Measurements from ENCODE around the gene KIAA0930.

The KIAA0930 gene

GRCh38 chr22:45151503-45151902, 89.2 kb downstream of the KIAA0930 start:
- DNase-seq (ENCODE audit: low read depth in 2 of 2): no peak
- H3K4me3 ChIP-seq (replicated peaks in 1 of 2; ENCODE audit: low read depth in 2 of 2, low read length in 2 of 2): no peak overlapping the region
- TF ChIP-seq CTCF (IDR thresholded peaks at IDR 0.05; ENCODE audit: low read depth, low read length): no peak

- no peak overlapping the region for H3K4me3 ChIP-seq (replicated peaks in 1 of 2; ENCODE audit: low read depth in 2 of 2, low read length in 2 of 2)
- no peak for DNase-seq (ENCODE audit: low read depth in 2 of 2)
- TF ChIP-seq CTCF (IDR thresholded peaks at IDR 0.05; ENCODE audit: low read depth, low read length): no peak
Observed at GRCh38 chr22:45150139-45150538, 90.6 kb downstream of the KIAA0930 start.

- TF ChIP-seq CTCF (IDR thresholded peaks at IDR 0.05; ENCODE audit: low read depth, low read length): no peak
- peak in 1 of 2 donors; percentile 44 for DNase-seq (ENCODE audit: low read depth in 2 of 2)
- no peak overlapping the region for H3K4me3 ChIP-seq (replicated peaks in 1 of 2; ENCODE audit: low read depth in 2 of 2, low read length in 2 of 2)
Observed at GRCh38 chr22:45149671-45150070, 91.0 kb downstream of the KIAA0930 start.

GRCh38 chr22:45144916-45145315, 95.8 kb downstream of the KIAA0930 start:
- no peak for DNase-seq (ENCODE audit: low read depth in 2 of 2)
- H3K4me3 ChIP-seq (replicated peaks in 1 of 2; ENCODE audit: low read depth in 2 of 2, low read length in 2 of 2): no peak overlapping the region
- TF ChIP-seq CTCF (IDR thresholded peaks at IDR 0.05; ENCODE audit: low read depth, low read length): no peak

GRCh38 chr22:45142376-45142775, 98.3 kb downstream of the KIAA0930 start:
- no peak for TF ChIP-seq CTCF (IDR thresholded peaks at IDR 0.05; ENCODE audit: low read depth, low read length)
- no peak for DNase-seq (ENCODE audit: low read depth in 2 of 2)
- no peak overlapping the region for H3K4me3 ChIP-seq (replicated peaks in 1 of 2; ENCODE audit: low read depth in 2 of 2, low read length in 2 of 2)
